Smooth muscle cell of the brain vasculature (primary cell): Measurements from ENCODE around the gene GCLC.
"Not testable (repeated sequence)": the region's sequence is repeated elsewhere in the genome, so short reads cannot be mapped to it uniquely, and the experiment has no call there.

Source experiments
- DNase-seq: peaks from one replicate; pipeline ENCODE4 v3.0.0-alpha.2; 2012; ENCODE audit warnings: low read depth, low spot score

GCLC gene

GRCh38 chr6:53544470-53545308 is at the start of gene GCLC:
Gene GCLC, minus strand, starts transcription at chr6:53545101. Its CDS starts 456 bp downstream, at chr6:53544645.
- peak; percentile 86 for DNase-seq

DNA sequence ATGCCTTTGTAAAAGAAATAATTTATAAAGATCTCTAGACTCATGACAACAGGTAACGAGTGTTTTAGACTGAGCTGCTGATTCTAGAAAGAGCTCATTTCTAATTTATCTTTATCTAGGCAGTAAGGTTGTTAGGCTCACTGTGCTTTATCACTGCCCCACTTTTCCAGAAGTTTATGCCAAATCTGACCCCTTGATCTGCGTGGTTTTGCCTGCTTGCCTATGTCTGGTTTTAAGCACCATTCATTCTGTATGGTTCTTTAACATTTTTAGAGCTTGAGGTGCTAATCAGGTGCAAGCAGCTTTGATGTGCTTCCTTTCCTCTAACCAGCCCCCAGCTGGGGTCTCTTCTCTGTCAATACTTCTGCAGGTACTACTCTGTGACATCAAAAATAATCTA is 49.7 kb upstream of the GCLC start:
- no peak for DNase-seq

GRCh38 chr6:53593001-53593488 is 48.1 kb upstream of the GCLC start:
- DNase-seq, result no peak

DNA sequence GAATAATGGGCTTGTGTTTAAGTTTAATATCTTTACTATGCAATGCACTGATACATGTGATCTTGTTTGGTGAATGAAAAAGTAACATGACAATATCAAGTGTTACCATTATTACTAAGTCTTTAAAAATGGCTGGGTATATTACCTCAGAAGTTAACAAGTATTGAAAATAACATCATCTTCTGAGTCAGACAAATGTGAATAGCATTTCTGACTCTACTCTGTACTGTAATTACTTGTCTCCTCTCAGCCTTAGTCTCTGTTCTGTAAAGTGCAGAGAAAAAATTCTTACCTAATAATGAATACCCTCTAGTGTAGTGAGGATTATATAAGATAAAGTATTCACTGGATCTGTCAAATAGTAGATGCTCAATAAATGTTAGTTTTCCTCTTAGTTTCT is 47.0 kb upstream of the GCLC start:
- DNase-seq, result no peak

GRCh38 chr6:53588816-53589509 is 44.1 kb upstream of the GCLC start:
- no peak for DNase-seq

DNA sequence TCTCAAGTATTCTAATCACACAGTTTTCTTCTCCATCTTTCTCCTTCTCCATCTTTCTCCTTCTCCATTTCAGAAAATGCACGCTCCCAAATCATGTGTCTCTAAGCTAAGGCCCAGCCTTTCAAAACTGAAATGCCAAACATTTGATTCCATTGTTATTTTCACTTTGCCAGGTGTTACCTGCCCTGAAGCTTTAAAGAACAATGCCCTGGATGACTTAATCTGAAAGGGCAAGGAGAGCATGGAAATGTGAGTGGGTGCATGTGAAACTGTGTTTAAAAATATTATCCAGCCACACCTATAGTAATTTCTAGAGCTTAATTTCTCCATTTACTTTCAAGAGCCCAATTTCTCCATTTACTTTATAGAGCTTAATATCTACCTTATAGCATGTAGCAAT is 42.4 kb upstream of the GCLC start:
- DNase-seq, result no peak

GRCh38 chr6:53585208-53585900 is 40.5 kb upstream of the GCLC start:
- no peak for DNase-seq

DNA sequence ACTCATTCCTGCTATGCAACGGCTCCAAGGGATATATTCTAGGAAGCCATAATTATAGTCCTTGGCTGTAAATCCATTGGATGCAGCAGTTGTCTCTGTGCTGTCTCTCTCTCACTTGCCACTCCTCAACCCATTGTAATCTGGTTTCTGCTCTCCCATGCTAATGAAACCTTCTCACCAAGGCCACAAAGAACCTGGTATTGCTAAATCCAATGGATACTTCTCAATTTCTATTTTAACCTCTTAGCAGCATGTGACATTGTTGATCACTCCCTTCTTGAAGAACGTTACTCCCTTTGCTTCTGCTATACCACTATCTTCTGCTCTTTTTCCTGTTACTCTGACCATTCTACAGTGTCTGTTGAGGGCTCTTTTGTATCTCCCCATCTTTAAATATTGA is 39.8 kb upstream of the GCLC start:
- no peak for DNase-seq

DNA sequence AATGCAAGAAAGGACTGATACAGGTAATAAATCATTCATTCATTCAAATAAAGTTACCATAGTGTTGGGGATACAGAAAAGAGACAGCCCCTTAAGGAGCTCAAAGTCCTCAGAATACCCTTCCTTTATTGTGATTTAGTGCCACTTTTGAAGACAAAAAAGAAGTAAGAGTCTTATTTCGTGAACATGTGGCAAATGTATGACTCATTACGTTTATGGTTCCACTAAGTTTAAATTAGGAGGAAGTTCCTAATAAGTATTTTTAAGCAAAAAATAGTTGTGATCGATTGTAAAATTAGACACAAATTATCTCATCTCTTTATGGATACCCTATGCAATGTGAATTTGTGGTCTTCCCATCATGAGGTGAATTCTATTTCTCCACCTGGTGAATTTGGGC is 38.5 kb upstream of the GCLC start:
- DNase-seq, result no peak

GRCh38 chr6:53582963-53583362 is 38.1 kb upstream of the GCLC start:
- no peak for DNase-seq

GRCh38 chr6:53581856-53582255 is 37.0 kb upstream of the GCLC start:
- DNase-seq, result no peak

GRCh38 chr6:53581173-53581773 is 36.4 kb upstream of the GCLC start:
- no peak for DNase-seq

GRCh38 chr6:53579338-53579737 is 34.4 kb upstream of the GCLC start:
- no peak for DNase-seq

GRCh38 chr6:53578371-53578770 is 33.5 kb upstream of the GCLC start:
- DNase-seq, result no peak

DNA sequence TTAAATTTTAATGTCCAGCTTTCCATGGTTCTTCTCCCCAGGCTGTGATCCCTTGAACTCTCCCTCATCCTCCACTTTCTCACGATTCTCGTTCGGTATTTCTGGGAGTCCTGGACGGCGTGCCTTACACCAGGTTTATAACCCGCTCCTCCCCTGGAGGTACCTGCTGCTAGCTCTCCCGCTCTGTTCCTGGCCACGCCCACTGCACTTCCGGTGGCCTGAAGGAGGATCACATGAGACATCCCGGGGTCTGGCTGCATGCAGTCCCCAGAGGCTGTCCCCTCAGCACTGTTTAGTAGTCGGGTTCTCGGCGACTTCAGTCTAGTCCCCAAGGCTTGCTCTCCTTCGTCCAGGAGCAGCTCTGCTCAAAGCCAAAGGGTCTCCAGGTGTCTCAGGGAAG is 28.4 kb upstream of the GCLC start:
- no peak for DNase-seq

GRCh38 chr6:53572379-53572778 is 27.5 kb upstream of the GCLC start:
- DNase-seq, result not testable (repeated sequence)

DNA sequence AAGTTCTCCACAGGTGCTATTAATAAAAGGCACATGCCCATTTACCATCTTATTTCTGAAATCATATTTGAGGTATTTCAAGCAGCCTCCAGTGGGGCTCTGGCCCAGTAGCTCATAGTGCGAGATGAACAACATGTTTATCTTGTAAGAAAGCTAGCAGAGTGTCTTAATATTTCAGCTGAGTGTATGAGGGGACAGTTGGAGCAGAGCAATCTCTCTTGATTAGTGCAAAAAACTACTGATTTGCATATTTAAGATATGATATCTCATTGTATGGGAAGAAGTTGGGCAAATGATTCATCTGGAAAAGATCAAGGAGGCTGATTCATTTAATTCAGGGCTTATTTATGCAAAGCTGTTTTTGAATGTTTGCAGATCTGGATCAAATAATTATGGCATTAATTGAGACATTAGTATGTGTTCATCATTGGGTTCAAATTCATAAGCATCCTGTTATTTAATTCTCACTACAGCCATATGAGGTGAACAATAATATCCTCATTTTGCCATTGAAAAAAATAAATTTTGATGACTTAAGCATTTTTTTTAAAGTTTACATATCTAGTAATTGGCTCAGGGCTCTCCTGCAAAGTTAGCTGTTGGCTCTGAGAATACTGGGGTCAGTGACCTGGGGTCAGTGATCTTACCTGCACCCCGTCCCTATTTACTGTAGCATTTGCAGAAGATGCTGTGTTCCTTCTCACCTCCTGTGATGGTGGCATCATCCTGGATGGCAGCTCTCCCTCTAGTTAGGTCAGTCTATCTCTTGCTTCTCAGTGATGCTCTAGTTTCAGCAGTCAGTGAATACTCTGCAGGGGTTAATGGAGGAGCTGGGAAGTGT is 24.1 kb upstream of the GCLC start:
- no peak for DNase-seq

GRCh38 chr6:53567701-53568100 is 22.8 kb upstream of the GCLC start:
- DNase-seq, result no peak

DNA sequence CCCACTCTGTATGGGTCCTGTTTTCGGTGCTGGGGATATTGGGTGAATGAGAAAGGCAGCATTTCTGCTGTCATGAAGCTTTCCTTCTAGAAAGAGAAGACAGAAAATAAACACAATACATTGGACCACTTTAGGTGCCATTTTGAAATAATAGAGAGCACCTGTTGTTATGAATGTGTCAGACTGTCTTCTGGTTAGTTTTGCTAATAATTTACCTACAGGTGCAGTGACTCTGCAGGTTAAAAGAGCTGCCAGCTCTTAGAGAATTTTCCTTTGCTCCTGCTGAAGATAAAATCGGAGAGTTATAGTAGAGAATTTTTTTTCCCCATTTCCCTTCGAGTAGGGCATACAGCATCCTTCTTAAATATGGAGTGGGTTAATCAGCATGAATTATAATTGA is 21.9 kb upstream of the GCLC start:
- DNase-seq, result no peak

DNA sequence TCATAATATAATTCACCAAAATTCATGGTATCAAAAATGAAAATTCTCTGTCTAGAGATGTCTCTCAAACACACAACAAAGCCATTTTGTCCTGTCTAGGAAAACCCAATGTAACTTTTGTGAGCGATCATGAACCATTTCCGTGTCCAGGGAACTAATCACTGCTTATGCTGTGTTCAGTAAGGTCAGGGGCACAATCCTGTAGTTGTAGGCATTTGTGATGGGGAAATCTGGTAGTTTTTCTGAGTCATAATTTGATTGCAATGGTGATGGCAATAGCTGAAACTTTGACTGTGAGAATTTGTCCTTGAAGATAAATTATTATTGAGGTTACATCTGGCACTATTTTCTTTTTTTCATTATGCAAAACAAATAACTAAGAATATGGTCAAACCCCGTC is 21.0 kb upstream of the GCLC start:
- no peak for DNase-seq
